ENCODE measurements around the gene ATP5PF. TPM values are rescaled to one million over a fixed set of nuclear protein-coding genes. Genes with fewer than 3 reads are reported as not detected.
"Not testable (repeated sequence)": the region's sequence is repeated elsewhere in the genome, so short reads cannot be mapped to it uniquely, and the experiment has no call there.

Gene ATP5PF
- 37.5 TPM for total RNA-seq (2013)
- polyA plus RNA-seq (100 to 1,000 TPM; 124 to 360 (median 340) TPM), polyA minus RNA-seq (5.0 and 14.7 TPM in 2 replicates), total RNA-seq (3.9 to 16.1 (median 12.9) reads per million in 11 experiments)

GRCh38 chr21:25734904-25735645 lies at the start of gene ATP5PF, which contains the start of gene GABPA:
TSS of gene ATP5PF (minus strand) at chr21:25734904. CDS start at chr21:25729794, 5,110 bp downstream.
TSS of gene GABPA (plus strand) at chr21:25734972. CDS start at chr21:25741599, 6,627 bp downstream.
- Histone ChIP-seq H3K9me3 (replicated peaks in 1 of 2; ENCODE audit: control insufficient read depth in 1 of 2, insufficient read depth in 1 of 2, low read length in 2 of 2) (no peaks in the 10 kb centered on the region), H2AFZ (ENCODE audit: insufficient read depth, low read depth, low read length, poor library complexity, severe bottlenecking) (peak within 1 kb of the TSS; percentile 96), H3K4me3 (replicated peaks in 1 of 3; ENCODE audit: low read depth in 2 of 3, low read length in 3 of 3) (peak within 1 kb of the TSS; percentile 65 to 93 (median 77)), H3K79me2 (ENCODE audit: insufficient read depth, low read length) (peaks cover 98% of the 10 kb centered on the region), H4K20me1 (ENCODE audit: insufficient read depth, low read length) (peaks cover 33% of the 10 kb centered on the region), H3K9ac (ENCODE audit: insufficient read depth, low read length, poor library complexity, severe bottlenecking) (peak within 1 kb of the TSS; percentile 90), H3K27ac (ENCODE audit: low read depth in 1 of 2, low read length in 2 of 2) (peak within 1 kb of the TSS; percentile 96 to 99), H3K4me1 (ENCODE audit: control insufficient read depth in 1 of 2, insufficient read depth in 2 of 2, low read length in 2 of 2) (peaks cover 20 to 33% of the 10 kb centered on the region in 2 donors), H3K4me2 (replicated peaks; ENCODE audit: extremely low read depth, low read length, poor library complexity, severe bottlenecking) (peak within 1 kb of the TSS; percentile 93), H3K36me3 (replicated peaks in 1 of 2; ENCODE audit: control insufficient read depth in 1 of 2, insufficient read depth in 2 of 2, low read length in 2 of 2) (peaks cover under 1 to 19% of the 10 kb centered on the region in 2 donors), H3K27me3 (ENCODE audit: control insufficient read depth in 2 of 2, insufficient read depth in 2 of 2, low read length in 2 of 2) (no peaks in the 10 kb centered on the region)
- no peak for TF ChIP-seq CTCF (IDR thresholded peaks at IDR 0.05)
- peaks cover 35% of the 10 kb centered on the region for H3K4me1 Mint-ChIP-seq
- no peaks in the 10 kb centered on the region for H3K27me3 Mint-ChIP-seq (ENCODE audit: low read depth in 3 of 3)
- H3K9me3 Mint-ChIP-seq = no peaks in the 10 kb centered on the region
- H3K4me3 Mint-ChIP-seq = peak within 1 kb of the TSS; percentile 94 to 100
- peaks cover 3 to 18% of the 10 kb centered on the region in 2 donors for H3K36me3 Mint-ChIP-seq
- H3K27ac Mint-ChIP-seq = peak within 1 kb of the TSS; percentile 100
- under 1% methylated on average over 51 of the region's 64 CpGs for WGBS (ENCODE audit: insufficient coverage)
- peak; percentile 98 to 99 (median 98) for DNase-seq
- intact Hi-C loops (cut with micrococcal nuclease) = loop anchor here (5.0 to 10.0 kb wide), 2 partner anchors 128 to 280 kb away; partner anchors contain the start of gene MRPL39 (in 1 of the 2)

- not testable (repeated sequence) for H3K27ac Mint-ChIP-seq; H3K4me3 Mint-ChIP-seq; H3K79me2 ChIP-seq (ENCODE audit: insufficient read depth, low read length)
These were observed 43.6 kb upstream of the ATP5PF start for GRCh38 chr21:25778126-25778875.

More at GRCh38 chr21:25778126-25778875, 43.6 kb upstream of the ATP5PF start:
- H3K36me3 ChIP-seq (replicated peaks in 1 of 2; ENCODE audit: control insufficient read depth in 1 of 2, insufficient read depth in 2 of 2, low read length in 2 of 2); DNase-seq; H3K36me3 Mint-ChIP-seq; H3K4me1 ChIP-seq (ENCODE audit: control insufficient read depth in 1 of 2, insufficient read depth in 2 of 2, low read length in 2 of 2); H3K4me1 Mint-ChIP-seq; H3K27me3 ChIP-seq (ENCODE audit: control insufficient read depth in 2 of 2, insufficient read depth in 2 of 2, low read length in 2 of 2); H2AFZ ChIP-seq (ENCODE audit: insufficient read depth, low read depth, low read length, poor library complexity, severe bottlenecking); H3K27ac ChIP-seq (ENCODE audit: low read depth in 1 of 2, low read length in 2 of 2); H4K20me1 ChIP-seq (ENCODE audit: insufficient read depth, low read length); intact Hi-C loops (cut with micrococcal nuclease); H3K27me3 Mint-ChIP-seq (ENCODE audit: low read depth in 3 of 3); H3K4me2 ChIP-seq (replicated peaks; ENCODE audit: extremely low read depth, low read length, poor library complexity, severe bottlenecking); H3K4me3 ChIP-seq (replicated peaks in 1 of 3; ENCODE audit: low read depth in 2 of 3, low read length in 3 of 3); H3K9ac ChIP-seq (ENCODE audit: insufficient read depth, low read length, poor library complexity, severe bottlenecking): not testable (repeated sequence)
- peaks cover 6 to 13% (median 8%) of the 10 kb centered on the region in 7 donors for H3K9me3 Mint-ChIP-seq
- WGBS (ENCODE audit: insufficient coverage) = 96% methylated on average over 43 of the region's 52 CpGs
- H3K9me3 ChIP-seq (replicated peaks in 1 of 2; ENCODE audit: control insufficient read depth in 1 of 2, insufficient read depth in 1 of 2, low read length in 2 of 2) = peaks cover 0 to 17% of the 10 kb centered on the region in 2 donors

All from CD14-positive monocyte (primary cell).